Ecto neural progenitor cell (in vitro differentiated cells): ENCODE results near the gene ATP6V0D1.
"Not testable (repeated sequence)": the region's sequence is repeated elsewhere in the genome, so short reads cannot be mapped to it uniquely, and the experiment has no call there.

Source experiments
- DNase-seq: peaks from one replicate; pipeline ENCODE4 v3.0.0-alpha.2; 2018; ENCODE audit warnings: low spot score

ATP6V0D1 gene

DNA sequence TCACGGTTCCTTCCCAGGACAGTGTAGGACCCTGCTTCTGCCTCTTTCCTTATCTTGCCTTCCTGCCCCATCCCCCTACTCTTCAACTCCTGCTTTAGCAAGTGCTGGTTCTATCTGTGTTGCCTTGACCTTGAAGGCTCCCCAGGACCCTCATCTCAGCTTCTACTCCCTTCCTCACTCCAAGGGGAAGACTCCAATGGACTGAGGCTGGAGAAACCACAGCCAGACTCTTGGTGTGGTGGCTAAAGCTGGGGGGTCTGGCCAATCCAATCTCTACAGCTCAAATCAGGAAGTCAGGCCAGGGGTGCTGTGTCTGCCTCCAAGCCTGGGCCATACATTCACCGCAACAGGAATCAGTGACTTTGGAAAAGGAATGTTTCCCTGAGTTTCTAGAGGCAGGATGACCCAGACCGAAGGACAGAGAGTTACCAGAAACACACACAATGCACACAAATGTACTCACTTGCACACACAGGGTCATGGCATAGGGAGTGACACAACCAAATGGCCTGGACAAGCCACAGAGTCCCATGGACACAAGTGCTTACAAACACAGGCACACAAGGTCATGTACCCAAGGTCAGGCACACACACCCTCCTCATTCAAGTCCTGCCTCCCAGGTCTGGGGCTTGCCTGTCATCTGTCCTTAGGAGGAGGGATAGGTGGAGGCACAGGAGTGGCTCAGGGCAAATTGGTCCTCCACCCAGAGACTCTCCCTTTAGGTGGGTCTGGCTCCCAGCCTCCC lies 51.7 kb downstream of the ATP6V0D1 start:
- DNase-seq, result no peak

DNA sequence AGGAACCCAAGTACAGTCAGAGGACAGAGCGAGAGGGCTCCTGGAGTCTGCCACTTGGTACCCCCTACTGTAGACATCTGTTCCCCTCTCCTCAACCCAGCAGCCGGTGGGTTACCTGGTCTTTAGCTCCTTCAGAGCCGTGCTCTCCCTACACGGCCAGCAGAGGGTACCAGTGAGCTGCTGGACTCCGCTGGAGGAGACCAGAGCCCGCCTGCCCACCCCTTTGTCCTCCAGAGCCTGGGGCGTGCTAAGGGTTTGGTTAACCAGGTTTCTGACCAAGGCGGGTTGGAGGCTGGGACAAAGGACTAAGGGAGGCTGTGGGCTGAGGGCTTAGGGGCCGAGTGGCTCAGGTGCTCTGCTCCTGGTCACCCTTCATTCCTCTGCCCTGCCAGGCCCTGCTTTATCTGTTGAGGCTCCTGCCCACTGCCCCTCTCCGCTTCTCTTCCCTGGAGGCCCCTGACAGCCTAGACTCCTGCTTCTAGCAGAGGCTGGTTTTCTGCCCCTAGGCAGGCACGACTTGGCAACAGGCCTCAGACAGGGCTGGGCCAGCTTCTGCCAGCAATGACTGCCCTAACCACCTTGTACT lies 52.7 kb downstream of the ATP6V0D1 start:
- peak; percentile 89 for DNase-seq

DNA sequence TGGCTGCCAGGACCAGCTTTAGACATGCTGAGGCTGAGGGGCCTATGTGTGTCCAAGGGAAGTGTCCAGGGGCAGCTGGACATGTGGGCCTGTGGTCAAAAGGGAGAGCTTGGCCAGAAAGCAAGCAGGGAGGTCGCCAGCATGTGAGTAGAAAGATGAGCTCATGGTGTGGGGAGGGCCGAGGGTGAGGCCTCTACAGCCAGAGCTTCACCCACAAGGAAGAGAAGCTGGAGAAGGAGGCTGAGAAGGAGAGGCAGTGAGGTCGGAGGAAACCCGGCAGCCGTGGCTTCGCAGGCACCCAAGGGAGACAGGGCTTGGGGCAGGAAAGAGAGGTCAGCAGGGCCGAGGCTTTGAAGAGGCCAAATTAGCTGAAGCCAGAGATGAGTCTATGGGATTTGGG lies 54.0 kb downstream of the ATP6V0D1 start:
- no peak for DNase-seq

DNA sequence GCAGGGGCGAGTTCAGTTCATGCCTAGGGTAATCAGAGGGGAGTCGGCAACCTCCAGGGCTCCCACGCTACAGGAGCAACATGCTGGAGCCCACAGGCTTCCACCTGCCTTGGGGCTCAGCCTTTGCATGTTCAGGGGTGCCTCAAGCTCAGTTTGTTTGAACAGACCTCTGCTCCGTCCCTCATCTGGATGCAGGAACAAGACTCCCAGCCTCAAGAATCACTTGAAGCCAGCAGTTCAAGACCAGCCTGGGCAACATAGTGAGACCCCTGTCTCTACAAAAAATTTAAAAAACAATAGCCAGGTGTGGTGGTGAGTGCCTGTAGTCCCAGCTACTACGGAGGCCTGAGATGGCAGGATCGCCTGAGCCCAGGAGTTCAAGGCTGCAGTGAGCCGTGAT lies 54.9 kb downstream of the ATP6V0D1 start:
- no peak for DNase-seq

DNA sequence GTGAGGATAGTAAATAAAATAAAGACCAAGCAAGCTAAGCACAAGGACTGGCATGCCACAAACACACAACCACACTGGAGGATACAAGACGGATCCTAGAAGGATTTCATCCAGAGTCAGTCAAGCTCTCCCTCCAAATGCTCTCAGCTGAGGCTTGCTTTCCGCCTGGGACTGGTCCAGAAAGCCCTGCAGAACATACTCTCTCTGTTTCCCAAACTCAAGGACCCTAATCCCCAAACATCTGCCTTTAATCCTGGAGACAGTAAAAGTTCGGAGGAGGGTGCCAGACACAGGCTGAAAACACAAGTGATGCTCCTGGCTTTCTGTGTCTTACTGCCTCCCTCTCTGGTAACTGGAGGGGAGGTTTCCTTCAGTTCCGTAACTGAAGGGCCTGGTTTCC lies 55.4 kb downstream of the ATP6V0D1 start:
- DNase-seq, result no peak

DNA sequence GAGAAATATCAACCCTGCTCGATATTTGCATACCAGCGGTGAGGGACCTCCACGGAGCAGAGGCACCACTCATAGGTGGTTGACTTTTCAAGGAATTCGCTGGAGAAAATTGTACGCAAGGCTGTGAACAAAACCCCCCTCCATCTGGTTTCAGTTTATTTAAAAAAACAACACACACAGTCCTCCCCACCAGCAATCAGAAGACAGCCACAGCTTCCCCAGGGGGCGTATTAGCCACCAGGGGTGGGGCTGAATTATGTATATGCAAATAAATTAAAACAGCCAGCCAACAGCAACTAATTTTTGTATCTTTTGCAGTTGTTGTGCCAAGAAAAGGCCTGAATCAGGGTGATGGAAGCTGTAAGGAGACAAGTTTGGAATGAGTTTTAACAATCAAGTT lies 55.9 kb downstream of the ATP6V0D1 start:
- no peak for DNase-seq

DNA sequence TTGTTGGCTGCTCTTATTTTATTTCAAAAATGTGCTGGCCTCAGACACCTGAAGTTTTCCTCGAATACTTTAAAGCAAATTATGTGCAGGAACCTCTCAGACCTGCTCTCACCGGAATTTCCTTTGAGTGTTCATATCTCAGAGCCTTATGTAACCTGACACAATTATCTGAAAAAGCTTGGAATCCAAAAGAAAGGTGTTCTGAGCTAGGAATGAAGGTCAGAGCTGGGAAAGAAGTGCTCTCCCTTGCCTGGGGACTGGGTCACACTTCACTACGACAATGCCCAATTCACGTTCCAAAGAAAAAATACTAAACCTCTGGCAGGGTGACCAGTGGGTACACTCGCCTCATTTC lies 56.7 kb downstream of the ATP6V0D1 start:
- no peak for DNase-seq

DNA sequence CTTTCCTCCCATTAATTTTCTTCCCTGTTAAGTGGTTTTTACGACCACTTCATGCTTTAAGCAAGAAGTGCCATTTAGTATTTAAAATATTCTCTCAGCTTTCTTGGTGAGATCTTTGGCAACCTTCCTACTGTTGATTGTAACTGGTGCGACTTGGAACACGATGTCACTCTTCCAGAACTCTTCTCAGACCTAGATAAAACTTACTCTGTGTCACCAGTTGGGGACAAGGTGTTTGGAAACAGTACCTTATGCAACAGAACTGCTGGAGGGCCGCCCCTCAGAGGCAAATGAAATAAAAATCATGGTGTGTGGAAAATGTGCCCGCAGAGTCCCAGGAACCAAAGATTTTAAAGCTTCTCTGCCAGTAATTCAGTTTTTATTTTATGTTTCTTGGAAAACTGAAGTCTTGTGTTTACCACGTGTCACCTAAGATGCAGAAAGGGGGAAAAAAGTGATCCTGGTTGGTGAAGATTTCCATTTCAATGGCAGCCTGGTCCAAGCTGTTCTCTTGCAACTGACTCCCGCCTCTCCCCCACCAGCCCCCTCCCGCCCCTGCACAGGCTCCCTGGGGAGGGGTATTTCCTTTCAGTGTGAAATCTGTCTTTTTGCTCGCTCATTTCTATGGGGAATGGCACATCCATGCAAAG lies 57.2 kb downstream of the ATP6V0D1 start:
- no peak for DNase-seq

DNA sequence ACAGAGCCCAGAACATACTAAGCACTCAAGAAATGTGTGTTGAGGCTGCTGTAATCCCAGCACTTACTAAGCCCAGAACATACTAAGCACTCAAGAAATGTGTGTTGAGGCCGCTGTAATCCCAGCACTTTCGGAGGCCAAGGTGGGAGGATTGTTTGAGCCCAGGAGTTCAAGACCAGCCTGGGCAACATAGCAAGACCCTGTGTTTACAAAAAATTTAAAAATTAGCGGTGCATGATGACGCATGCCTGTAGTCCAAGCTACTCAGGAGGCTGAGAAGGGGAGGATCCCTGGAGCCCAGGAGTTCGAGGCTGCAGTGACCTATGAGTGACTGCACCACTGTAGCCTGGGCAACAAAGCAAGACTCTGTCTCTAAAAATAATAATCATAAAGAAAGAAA lies 57.9 kb downstream of the ATP6V0D1 start:
- DNase-seq, result no peak

DNA sequence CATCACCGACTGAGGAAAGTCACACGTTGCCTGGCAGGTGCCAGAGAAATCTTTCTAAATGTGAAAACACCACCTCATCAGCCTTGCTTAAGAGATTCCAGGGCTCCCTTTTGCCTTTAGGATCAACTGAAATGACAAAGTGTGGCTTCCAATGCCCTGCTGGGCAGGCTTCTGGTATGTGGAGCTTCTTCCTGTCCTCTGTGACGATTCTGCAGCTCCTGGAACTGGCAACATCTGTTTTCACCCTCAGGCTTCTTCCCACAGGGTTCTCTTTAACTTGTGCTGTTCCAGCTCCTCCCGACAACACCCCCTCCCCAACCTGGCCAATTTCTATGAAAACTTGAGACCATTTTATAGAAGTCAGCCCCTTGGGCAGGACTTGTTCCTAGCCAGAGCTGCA lies 59.9 kb downstream of the ATP6V0D1 start:
- no peak for DNase-seq

DNA sequence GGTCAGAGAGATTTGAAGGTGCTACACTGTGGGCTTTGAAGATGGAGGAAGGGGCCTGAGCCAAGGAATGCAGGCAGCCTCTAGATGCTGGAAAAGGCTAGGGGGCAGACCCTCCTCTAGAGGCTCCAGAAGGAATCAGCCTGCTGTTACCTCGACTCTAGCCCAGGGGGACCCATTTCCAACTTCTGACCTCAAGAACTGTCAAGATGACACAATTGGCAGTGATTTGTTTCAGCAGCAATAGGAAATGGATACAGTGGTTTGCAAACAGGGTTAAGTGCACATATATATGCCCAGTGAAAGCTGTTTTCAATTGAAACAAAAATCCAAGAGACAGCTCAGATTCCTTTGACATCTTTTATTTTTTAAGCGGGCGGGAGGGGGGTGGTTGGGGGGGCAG lies 61.0 kb downstream of the ATP6V0D1 start:
- DNase-seq, result no peak

DNA sequence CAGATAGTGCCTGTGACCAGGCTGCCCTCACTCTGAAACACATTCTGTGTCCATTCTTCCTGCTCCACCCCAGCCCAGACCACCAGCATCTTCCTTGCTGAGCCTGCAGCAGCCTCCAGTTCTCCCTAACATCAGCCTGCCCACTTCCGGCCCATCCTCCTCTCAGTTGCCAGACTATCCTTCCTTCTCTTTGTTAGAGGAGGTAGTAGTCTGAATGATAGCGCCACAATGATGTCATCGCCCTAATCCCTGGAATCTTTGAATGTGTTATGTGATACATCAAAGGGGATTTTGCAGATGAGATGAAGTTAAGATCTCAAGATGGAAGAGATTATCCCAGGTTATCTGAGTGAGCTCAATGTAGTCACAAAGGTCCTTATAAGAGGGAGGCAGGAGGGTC lies 61.5 kb downstream of the ATP6V0D1 start:
- DNase-seq, result no peak

DNA sequence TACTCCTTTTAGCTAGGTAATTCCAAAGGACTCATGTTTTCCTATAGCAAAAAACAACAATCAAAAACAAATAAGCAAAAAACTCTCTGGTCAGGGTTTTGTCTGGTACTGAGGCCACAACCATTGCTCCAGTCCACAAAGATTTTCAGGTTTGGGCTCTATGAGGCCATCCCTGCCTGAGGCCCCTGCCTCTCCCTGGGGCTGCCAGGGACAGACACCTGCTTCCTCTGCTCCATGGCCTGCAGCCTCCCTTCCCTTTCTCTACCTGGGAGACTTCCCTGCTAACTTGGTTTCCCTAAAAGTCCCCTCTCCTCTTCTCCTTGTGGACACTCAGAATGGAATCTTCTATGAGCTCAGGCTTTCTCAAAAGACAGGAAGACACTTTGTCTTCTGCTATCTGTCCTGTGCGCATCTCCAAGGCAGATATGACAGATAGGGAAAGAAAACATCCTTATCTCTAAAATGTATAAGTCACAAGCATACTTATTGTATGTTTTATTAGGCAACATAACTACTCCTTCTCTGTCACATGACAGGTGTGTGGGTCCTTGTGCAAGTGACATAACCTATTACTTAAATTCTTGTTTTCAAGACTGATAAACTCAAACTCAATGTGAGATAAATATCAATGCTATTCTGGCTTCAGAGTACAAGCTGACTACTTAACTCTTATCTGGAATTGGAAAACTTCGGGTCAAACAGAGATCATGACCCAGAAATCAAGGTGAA lies 63.5 kb downstream of the ATP6V0D1 start:
- no peak for DNase-seq

DNA sequence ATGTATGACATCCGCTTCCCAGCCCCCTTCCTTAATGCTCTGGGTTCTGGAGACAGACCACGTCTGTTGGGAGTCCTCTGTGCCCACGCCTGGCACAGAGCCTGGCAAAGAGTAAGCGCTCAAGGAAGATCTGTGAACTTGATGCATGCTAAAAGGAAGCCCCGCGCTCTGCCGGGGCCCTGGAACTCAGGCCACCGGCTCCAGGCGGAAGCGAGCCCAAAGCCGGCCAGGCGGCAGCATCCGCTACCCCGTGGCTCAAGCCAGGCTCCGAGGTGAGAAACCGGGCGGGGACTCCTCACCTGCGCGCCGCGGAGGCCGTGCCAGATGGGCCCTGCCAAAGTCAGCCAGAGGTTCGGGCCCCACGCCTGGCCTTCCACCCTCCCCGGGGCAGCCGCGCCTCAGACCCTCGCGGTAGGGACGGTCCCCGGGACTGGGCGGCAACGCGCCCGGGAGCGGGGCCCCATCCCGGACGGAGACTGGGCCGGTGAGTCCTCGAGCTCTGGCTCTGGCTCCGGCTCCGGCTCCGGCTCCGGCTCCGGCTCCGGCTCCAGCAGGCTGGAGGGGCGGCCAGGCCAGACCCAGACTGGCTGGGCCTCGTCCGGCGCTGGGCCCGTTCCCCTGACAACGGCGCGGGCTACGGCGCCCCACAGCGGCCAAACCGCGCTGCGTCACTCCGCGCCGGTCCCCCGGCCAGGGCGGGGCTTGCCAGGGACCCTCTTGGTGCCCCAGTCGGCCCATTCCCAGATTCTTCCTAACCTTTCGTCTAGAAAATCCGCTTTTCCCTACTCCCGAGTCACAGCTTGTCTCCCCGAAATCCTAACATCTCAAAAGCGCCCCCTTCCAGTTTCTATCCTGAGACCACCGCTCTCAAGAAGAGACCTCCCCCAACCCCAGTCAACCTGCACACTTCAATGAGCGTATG lies 64.8 kb downstream of the ATP6V0D1 start, which contains the start of gene ZDHHC1:
Gene ZDHHC1 (minus strand): TSS at position 606 of the 922 bp plus-strand sequence. CDS start 8,702 bp downstream, outside the sequence.
- peak; percentile 89 for DNase-seq

DNA sequence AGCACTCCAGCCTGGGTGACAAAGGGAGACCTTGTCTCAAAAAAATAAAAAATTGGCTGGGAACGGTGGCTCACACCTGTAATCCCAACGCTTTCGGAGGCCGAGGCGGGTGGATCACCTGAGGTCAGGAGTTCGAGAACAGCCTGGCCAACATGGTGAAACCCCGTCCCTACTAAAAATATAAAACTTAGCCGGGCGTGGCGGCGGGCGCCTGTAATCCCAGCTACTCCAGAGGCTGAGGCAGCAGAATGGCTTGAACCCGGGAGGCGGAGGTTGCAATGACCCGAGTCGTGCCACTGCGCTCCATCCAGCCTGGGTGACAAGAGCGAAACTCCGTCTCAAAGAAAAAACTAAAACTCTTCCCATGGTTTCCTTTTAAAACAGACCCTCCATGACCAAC lies 65.5 kb downstream of the ATP6V0D1 start:
- DNase-seq, result not testable (repeated sequence)

DNA sequence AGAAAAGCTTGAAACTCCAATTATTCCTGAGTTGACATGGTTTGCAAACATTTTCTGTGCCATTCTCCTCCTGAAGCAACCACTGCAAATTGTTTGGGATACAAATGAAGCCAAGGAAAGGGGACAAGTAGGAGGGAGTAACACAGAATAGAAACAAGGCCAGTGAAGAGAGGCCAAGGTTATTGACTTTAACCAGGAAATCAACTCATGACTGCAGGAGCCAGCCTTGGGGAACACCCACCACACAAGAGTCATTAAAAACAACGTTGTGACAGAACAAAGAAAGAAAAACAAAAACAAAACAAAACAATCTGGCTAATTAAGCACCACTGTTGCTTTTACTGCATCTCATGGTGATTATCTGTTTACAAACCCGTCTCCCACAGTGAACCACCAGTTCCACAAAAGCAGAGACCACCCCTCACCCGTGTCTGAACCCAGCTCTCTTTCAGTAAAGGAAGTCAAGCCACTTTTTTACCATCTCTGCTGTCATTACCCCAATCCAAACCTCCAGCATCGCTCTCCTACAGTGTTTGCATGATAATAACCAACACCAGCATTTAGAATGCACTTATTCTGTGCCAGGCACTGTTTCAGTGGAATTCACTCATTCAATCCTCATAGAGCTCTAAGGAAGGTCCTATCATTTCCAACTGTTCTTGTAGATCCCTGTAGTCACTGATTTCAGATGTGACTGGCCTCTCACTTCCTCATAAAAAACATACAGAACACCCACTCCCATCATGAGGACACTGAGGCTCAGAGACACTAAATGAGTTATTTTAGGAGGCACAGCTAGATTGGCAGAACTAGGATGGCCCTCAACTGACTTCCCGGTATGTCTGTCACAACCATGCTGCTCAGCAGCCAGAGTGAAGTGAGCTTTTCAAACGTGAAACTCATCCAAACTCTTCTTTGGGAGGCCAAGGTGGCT lies 66.7 kb downstream of the ATP6V0D1 start:
- DNase-seq, result no peak

DNA sequence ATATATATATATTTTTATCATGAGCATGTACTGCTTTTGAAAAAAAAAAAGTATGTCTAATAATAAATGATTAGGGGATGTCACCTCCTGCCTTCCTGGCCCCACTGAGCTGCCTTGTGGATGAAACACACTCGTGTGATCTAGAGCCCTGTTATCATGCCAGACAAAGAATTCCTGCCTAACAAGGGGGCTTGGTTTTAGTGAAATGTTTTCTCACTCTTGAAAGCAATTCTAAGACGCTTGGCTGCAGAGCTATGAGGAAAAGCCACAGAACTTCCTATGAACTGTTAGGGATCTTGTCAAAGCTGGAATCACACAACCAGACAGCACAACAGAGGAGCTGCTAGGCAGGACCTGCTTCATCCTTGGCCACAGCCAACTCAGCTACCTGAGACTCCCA lies 68.7 kb downstream of the ATP6V0D1 start:
- no peak for DNase-seq

DNA sequence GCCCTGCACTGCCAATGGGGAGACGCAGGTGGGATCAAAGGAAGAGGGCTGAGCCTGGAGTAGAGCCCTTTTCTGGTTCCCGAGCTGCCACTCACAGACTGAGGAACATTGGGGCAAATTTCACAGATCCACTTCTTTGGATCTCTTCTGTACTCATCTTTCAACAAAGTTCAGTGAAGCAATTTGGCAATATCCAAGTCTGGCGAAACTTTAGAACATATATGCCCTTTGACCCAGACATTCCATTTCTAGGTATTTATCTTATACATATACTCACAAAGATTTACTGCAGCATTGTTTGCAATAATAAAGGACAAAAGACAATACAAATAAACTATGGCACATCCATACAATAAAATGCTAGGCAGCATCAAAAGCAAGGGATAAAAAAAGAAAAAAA lies 69.6 kb downstream of the ATP6V0D1 start:
- DNase-seq, result no peak

DNA sequence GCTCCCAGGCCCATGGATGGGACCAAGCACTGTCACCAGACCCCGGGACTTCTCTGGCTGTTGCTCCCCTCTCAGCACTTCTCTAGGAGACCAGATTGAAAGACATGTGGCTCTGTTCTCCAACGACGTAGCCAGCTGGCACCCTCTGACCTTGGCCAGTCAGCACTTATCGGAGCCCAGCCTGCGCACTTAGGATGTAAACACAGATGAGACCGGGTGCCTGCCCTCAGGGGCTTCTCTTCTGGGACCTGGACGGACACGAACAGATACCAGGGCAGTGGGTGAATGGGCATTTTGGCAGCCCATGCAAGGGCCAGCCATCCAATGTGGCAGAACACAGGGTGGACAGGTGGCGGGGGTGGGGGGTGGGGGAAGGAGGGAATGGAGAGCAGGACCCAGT lies 71.3 kb downstream of the ATP6V0D1 start:
- no peak for DNase-seq

DNA sequence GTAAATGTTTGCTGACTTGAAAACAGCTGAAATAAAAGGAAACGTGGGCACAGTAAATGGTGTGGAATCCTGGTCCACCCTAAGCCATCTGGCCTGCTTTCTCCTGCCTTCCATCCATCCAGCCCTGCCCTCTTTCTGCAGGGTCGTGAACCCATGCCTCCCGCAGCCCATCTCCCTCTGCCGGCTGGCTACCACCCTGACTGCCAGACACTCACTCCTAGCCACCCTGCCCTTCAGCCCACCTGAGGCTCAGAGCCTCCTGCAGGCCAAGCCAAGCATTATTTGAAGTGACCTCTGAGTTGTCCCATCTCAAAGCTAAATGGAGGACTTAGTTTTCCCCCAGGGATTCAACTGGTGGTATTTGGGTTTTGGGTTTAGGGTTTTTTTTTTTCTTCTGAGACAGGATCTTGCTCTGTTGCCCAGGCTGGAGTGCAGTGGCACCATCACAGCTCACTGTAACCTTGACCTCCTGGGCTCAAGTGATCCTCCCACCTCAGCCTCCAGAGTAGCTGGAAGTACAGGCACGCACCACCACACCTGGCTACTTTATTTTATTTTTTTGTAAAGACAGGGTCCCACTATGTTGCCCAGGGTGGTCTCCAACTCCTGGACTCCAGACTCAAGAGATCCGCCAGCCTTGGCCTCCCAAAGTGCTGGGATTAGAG lies 73.0 kb downstream of the ATP6V0D1 start:
- DNase-seq, result no peak
